HG03097 (cell line): Measurements from ENCODE around the gene FCMR.

Experiments used
- ATAC-seq: cut with Tn5 transposase; IDR thresholded peaks from one replicate; pipeline ENCODE4 v1.9.1; 2021; ENCODE audit not compliant: unreplicated experiment, low FRiP score

FCMR gene

DNA sequence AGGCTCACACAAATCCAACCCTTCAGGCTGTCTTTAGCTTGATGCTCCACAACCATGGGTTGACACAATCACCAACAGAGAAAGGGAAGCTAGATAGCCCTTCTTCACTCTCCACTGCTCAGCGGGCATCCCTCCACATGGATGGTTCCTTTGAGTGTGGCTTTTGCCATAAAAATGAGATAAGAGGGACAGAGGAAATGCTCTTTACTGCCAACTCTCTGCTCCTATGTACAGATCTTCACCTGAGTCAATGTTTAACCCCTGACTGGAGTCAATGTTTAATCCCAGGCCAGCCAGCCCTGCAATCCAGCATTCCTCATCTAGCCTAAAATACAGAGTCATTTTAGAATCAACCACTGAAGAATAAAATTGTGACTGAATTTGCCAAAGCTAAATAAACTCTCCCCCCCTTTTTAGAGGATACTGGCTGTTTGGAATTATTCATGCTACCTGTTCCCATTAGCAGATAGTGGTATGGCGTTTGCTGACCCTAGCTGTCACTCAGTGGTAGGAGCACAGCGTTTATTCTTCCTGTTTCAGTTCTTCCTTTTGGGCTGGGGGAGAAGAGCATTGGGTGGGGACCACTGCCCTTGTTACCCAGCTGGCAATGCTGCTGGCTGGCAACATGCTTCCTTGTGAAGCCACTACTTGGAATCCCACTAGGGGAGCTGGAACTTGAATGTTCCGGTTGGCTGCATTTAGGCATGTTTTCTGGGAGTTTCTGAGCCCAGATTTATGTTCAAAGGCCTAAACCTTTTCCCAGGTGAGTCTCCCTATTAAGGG is 29.8 kb upstream of the FCMR start:
- peak; percentile 35 for ATAC-seq

DNA sequence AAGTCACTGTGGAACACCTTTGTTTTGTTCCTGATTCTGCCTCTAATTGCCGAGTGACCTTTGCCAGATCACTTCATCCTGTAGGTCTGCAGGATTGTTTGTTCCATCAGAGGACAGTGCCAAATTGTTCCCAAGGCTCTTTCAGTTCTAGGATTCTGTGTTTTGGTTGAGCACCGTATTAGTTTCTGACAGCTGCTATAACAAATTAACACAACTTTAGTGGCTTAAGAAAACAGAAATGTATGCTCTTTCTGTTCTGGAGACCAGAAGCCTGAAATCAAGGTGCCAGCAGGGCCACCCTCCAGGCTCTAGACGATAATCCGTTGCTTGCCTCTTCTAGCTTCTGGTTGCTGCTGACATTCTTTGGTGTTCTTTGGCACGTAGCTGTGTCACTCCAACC is 27.9 kb upstream of the FCMR start:
- no peak for ATAC-seq

DNA sequence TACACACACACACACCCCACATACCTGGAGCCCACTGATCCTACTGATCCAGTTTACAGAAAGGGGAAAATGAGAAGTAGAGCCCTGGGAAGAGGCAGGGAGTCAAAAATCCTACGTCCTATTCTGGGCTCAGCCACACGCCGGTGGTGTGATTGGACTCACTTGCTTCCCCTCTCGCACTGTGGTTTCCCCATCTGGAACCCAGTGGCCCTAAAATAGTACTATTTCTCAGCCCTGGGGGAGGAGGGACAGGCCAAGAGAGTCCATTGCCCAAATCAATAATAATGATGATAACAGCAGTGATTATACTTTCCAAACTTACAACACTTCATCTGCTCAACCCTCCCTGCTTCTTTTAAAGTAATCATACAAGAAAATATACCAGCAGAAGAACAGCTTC is 27.5 kb upstream of the FCMR start:
- ATAC-seq = no peak

DNA sequence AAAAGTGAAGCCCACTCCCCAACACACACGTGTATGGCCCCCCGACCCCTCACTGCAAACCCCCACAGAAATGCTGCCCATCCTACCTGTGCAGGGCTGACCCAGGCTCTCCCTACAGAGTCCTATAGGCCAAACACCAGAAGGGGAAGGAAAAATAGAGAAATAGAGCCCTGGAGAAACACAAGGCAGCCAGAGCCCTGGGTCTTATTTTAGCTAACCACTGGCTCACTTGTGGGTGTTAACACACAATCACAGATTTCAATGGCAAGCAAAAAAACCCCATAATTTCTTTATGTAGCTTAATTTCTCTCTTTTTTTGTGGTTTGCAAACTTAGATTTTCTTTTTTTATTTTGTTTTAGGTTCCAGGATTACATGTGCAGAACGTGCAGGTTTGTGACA is 25.5 kb upstream of the FCMR start:
- no peak for ATAC-seq

DNA sequence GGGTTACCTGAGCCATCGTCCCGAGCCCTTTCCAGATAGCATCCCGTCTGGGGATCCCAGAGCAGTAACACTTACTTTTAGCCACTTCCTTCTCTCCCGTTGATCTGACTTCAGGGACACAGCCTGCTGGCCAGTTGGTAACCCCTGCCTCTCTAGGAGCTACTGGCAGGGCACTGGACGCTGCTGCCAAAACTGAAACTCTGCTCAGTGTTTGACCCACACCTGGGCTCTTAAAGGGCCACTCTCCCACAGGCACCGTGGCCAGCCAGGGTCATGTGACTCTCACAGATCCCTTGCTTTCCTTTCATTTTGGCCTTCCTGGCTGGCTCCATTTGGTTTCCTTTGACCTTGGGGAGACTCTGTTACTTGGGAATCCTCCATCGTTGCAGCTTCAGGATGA is 24.5 kb upstream of the FCMR start, which contains the start of gene PIGR:
PIGR (minus strand) TSS at position 206 of the 400 bp plus-strand sequence. CDS start 5,935 bp downstream, outside the sequence.
- no peak for ATAC-seq

DNA sequence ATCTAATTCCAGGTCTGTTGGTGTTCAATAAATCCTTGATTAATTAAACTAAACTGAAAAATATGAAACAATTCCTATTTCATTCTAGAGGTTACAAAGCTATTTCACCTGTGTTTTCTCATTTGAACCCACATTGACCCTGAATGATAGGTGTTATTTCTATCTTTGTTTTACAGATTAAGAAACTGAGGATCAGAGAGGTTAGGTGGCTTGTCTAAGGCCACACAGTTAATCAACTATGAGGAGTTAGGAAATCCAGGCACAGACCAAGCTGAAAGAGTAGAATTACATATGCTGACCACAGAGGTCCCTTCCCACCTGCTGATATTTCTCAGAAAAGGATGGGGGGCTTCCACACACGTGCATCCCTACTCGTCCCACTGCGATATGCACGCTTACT is 24.0 kb upstream of the FCMR start:
- ATAC-seq = no peak

DNA sequence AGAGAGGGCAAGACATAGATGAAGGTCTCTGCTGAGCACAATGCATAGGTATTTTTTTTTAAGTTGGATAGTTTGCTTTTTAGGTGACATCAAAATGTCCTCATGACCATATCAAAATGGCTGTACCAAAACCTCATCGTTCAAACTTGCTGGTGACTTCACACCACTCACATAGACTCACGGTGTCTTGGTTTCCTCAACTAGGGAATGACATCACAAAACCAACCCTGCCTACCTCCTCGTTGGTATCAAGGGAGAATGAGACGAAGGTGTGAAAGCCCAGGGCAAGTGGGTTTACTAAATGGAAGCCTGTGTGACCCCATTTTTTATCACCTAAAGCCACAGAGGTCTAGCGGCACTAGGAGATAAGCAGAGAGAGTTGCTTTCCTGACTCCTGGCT is 23.0 kb upstream of the FCMR start:
- ATAC-seq = no peak

DNA sequence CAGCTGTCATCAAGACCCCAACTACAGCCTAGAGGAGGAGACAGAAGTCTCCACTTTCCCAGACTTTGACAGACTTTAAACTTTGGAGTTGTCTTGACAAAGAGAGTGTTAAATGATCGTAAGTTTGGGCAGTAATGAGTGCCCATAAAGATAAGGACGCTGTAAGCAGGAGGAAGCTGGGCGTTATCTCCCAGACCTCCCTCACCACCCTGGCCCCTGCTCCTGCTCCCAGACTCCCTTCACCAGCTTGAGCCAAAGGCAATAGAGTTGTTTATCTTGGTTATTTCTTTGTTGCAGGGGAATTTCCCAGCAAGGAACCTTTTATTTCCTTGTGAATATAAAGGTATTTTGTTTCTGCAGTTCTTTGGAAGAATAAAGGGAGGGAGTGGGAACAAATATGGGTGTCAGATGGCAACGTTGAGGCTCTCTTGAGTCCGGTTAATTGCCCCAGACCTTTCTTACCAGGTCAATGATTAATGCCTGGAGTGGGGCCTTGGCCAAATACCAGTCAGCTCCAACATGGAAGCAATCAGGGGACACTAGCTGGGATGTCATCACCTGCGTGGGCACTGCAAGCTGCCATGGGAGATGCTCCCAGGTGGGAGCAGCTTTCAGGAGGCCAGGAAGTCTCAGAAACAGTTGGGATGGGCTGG is 20.2 kb upstream of the FCMR start:
- ATAC-seq = no peak

DNA sequence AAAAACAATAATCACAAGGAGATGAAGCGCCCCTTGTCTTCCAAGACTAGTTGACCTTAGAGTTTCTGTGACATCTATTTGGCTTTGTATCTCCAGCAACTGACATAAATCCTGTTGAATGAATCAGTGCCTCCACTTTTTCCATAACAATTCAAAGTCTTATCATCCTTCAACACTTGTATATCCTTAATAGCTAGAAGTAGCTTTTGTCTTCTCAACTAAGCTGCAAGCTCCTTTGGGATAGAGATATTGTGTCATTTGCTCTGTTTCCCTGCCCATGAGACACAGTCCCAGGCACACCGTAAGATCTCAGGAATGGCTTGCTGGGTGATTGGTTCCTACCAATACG is 18.8 kb upstream of the FCMR start:
- no peak for ATAC-seq

DNA sequence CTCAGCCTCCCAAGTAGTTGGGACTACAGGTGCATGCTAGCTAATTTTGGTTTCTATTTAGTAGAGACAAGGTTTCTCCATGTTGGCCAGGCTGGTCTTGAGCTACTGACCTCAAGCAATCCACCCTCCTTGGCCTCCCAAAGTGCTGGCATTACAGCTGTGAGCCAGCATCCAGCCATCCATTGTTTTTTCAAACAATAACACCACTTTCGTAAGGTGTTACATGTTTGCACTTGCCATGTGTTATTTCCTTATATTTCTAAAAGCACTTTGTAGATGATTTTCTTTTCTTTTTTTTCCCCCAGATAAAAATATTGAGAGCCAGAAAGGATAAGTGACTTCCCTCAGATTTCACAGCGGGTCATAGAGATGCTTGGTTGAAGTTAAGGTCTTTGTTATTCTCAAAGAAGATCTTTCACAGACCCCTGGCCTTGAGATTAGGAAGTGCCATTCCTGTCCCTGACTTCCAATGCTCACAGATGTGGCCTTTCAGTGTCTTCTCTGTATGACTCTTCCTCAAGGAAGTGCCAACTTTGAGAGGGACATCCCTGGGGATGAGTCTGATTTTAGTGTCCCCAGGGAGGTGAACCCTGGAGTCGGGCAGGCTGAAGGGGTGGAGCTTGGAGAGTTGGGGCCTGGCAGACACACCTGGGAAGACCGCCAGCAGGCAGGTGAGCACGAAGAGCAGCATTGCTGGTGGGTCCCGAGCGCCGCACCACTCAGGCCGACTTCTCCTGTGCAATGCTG is 18.3 kb upstream of the FCMR start:
- ATAC-seq = no peak

DNA sequence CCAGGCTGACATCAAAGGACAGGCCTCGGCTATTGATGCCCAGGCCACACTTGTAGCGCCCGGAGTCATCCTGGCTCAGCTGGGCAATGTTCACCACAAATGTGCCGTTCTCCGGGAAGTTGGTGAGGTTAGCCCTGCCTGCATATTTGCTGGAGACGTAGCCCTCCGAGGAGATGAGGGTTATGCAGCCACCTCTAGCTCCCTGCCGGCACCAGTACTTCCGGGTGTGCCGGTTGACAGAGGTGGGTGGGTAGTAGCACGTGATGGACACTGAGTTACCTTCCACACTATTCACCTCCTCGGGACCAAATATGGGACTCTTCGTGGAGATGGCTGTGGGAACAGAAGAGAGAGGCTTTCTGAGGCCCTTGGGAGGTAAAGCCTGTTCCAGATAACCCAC is 17.4 kb upstream of the FCMR start:
- ATAC-seq = no peak

DNA sequence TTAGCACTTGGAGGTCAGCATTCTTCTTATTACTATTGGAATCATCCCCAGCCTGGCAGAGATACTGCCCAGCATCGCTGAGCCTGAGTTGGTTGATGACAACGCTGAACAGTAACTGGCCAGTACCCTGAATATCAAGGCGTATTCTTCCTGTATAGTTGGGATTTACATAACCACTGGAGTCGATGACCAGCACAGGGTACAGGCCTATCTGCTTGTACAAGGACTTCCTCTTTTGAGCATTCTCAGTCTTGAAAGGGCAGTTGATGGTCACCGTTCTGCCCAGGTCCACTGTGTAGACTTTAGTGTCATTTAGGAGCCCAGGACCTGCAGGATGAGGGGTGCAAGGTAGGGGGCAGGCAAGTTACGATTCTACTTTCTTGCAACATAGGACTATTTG is 15.7 kb upstream of the FCMR start:
- ATAC-seq = no peak

DNA sequence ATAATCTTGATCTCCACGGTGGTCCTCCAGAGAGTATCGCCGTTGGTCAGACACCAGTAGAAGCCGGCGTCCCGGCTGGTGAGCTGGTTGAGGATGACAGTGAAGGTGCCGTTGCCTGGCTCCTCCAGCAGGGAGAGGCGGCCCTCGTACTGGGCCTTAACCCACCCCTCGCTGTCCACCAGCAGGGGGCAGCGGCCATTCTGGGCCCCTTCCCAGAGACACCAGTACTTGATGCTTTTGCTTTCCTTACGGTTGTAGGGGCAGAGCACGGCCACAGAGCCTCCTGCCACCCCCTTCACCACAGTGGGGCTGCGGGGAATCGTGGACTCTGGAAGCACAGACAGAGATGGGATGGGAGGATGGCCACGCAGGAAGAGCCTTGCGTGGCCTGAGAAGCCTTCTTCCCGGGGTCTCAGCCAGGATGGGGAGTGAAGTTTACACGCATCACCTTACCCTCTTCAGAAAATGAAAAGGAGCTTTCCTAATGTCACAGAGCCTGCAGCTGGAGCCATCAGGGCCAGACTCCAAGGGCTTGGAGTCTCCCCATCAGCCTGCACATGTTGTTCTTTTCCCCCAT is 13.8 kb upstream of the FCMR start:
- no peak for ATAC-seq

DNA sequence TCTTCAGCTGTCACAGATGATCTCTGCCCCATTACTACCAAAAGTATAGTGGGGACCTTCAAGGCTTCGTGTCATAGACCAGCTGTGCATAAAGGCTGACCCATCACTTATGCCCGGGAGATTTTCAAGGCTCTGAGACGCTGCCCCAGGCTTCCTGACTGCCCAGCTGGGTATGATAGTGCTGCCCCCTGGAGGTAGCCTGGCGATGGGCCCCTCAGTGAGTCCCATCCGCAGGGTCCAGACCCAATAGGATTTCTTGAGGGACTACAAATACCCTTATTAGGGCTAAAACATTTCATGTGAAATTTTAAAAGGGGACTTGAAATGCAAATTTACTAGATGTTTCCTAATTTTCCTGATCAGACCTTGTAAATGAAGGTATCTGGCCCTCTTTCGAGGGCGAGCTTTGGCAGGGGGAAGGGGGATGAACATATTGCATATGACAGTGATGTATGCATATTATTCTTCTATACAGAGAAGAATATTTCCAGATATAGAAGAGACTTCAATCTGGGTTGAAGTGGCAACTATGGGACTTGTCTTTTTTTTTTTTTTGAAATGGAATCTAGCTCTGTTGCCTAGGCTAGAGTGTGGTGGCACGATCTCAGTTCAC is 11.7 kb upstream of the FCMR start:
- ATAC-seq = no peak

DNA sequence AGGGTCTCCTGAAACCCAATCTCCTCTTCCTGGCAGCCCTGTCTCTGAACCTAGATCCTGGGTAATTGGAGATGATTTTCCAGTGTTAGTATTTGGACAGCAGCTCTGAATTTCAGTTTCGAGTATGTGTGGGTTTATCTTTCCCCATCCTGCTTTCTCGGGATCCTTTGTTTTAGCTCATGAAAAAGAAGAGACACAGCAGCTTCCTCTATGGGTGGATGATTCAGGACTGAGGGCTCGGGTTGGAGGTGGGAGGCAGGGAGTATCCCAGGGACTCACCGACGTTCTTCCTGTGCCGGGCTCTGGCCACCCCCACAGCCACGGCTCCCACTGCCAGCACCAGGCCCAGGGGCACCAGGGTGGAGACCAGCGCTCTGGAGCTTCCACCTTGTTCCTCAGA is 10.4 kb upstream of the FCMR start:
- ATAC-seq = no peak

DNA sequence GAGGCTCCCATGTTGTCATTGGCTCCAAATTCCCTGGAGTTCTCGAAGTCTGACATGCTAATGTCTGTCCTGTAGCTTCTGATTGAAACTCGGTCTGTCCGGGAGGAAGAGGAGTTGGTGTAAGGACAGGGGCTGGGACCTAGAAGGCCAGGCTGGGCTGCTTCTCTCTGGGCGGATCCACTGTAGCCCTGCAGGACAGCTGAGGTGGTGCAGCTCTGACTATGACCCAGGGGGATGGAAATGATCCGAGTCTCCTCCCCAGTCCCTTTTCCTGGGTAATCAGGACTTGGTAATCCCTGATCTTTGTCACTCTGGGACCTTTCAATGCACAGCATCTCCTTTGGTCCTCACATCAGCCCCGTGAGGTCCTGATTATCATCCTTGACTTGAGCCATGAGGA is 10.0 kb upstream of the FCMR start:
- no peak for ATAC-seq

DNA sequence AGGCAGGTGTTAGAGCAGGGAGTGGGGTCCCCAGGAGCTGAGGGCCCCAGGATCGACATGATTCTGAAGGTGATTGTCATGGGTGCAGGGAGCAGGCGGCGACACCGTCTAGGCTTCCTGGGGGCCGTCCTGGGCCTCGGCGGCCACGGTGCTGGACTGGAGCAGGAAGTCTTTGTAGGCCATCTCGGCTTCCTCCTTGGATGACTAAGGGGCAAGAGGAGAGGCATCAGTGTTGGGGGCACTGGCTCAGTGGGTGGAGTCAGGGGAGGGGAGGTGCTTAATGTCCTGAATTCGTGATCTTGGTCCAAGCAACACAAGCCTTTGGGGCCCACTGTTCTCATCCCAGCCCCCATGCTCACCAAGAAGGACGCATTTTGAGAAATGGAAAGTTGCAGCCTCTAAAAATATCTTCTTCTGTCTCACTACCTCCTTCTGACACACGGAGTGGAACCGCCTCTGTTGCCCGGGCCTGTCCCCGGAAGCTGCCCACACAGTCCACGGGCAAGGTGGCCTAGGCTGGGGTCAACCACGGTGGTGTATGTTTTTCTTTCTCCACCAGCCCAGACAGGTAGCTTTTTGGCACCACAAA is 8.6 kb upstream of the FCMR start:
- peak; percentile 49 for ATAC-seq

DNA sequence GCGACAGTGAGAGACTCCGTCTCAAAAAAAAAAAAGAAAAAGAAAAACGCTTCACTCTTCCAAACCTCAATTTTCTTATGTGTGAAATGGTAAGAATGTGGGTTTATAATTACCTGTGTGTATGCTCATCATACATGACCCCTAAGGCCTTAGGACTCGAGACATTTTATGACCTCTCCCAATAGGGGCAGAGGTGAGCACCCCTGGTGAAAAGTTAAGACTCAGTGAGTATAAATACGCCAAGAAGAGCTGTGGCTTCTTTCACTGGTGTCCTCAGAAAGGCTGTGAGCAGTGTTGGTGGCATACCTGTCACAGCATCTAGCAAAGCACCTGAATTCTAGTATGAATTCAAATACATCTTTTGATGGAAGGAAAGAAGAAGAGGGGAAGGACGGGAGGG is 7.8 kb upstream of the FCMR start:
- no peak for ATAC-seq

DNA sequence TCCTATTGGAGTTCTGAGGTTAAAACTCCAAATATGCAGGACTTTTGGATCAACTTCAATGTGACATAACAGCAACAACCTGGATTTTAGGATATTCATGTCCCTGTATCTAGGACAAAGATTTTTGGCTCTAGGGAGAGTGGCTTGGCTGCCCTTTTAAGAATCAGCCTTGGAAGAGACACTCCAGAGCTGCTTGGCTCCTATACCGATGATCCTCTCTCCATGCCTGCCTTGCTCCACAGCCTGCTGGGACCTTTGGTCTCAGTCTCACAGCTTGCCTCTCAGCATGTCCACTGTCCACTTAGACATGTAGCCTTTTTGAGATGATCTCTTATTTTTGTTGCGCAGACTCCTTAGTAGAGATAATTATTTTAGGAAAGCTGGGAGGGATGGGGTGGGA is 4.5 kb upstream of the FCMR start:
- no peak for ATAC-seq

DNA sequence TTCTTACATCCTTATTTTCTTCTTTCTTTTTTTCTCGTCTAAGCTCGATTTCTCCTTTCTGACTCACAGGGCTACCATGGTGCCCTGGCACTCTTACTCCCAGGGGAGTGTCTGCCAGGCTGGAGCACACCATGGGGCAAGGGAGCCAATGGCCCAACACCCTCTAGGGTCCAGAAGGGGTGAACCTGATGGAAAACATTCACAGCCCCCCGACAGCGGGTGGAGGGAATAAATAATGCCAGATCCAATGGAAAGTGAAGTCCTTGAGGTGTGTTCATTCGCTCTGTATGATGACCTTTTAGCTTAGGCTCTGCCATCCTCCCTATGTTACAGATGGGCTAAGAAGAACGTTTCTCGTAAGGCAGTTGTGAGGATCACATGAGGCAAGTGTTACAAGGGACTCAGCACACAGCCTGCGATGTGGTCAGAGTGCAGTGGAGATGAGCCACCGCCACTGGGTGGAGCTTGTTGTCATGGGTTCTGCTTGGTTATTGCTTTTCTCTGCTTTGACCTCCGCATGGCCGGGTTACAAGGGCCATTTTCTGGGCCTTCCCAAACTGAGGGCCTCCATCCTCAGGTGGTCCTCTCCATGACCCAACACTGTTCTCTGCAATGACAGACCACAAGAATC is 3.5 kb upstream of the FCMR start:
- ATAC-seq = peak; percentile 39
